Measurements from ENCODE around the gene PAIP2.

The PAIP2 gene

GRCh38 chr5:139296862-139297326, 44.8 kb upstream of the PAIP2 start:
- 0 out of 2 replicates have a peak overlapping the region, but pooled peaks have one; percentile 87 for H3K4me3 ChIP-seq (ENCODE audit: low read depth, low read length)
- no peak for TF ChIP-seq CTCF (IDR thresholded peaks at IDR 0.05; ENCODE audit: control insufficient read depth, extremely low read depth, insufficient read depth)
- DNase-seq (ENCODE audit: low read depth), result no peak

- no peak for TF ChIP-seq CTCF (IDR thresholded peaks at IDR 0.05; ENCODE audit: control insufficient read depth, extremely low read depth, insufficient read depth)
- no peak overlapping the region for H3K4me3 ChIP-seq (ENCODE audit: low read depth, low read length)
- DNase-seq (ENCODE audit: low read depth), result no peak
These were observed 44.1 kb upstream of the PAIP2 start for GRCh38 chr5:139297439-139298133.

GRCh38 chr5:139298242-139298641, 43.4 kb upstream of the PAIP2 start:
- no peak for TF ChIP-seq CTCF (IDR thresholded peaks at IDR 0.05; ENCODE audit: control insufficient read depth, extremely low read depth, insufficient read depth)
- no peak overlapping the region for H3K4me3 ChIP-seq (ENCODE audit: low read depth, low read length)
- no peak for DNase-seq (ENCODE audit: low read depth)

- no peak for DNase-seq (ENCODE audit: low read depth)
- no peak for TF ChIP-seq CTCF (IDR thresholded peaks at IDR 0.05; ENCODE audit: control insufficient read depth, extremely low read depth, insufficient read depth)
- H3K4me3 ChIP-seq (ENCODE audit: low read depth, low read length), result 0 out of 2 replicates have a peak overlapping the region, but pooled peaks have one; percentile 7
These were observed 42.2 kb upstream of the PAIP2 start for GRCh38 chr5:139299486-139299885.

GRCh38 chr5:139301808-139302499, 39.7 kb upstream of the PAIP2 start:
- no peak for DNase-seq (ENCODE audit: low read depth)
- no peak overlapping the region for H3K4me3 ChIP-seq (ENCODE audit: low read depth, low read length)

More at GRCh38 chr5:139301808-139302499, 39.7 kb upstream of the PAIP2 start:
- TF ChIP-seq CTCF (IDR thresholded peaks at IDR 0.05; ENCODE audit: control insufficient read depth, extremely low read depth, insufficient read depth), result no peak

All from LNCaP clone FGC (cell line).